Nephron progenitor cell (in vitro differentiated cells): ENCODE results near the gene TAF1C.

Experiments
- DNase-seq: peaks from one replicate; pipeline ENCODE4 v3.0.0; 2021
- H3K27ac Mint-ChIP-seq: 2 replicates; pipeline ENCODE4 v1.8.0; 2021; ENCODE audit warnings: mild to moderate bottlenecking, moderate library complexity, mixed read lengths
- H3K27me3 Mint-ChIP-seq: 2 replicates; pipeline ENCODE4 v1.8.0; 2021; ENCODE audit warnings: mild to moderate bottlenecking, low read depth, mixed read lengths; ENCODE audit not compliant: poor library complexity
- H3K36me3 Mint-ChIP-seq: 2 replicates; pipeline ENCODE4 v1.8.0; 2021; ENCODE audit warnings: low read depth, mixed read lengths
- H3K4me1 Mint-ChIP-seq: 2 replicates; pipeline ENCODE4 v1.8.0; 2021; ENCODE audit warnings: mixed read lengths
- H3K4me3 Mint-ChIP-seq: 2 replicates; pipeline ENCODE4 v1.8.0; 2021; ENCODE audit warnings: mild to moderate bottlenecking, moderate library complexity, mixed read lengths
- H3K9me3 Mint-ChIP-seq: 2 replicates; pipeline ENCODE4 v1.8.0; 2021; ENCODE audit warnings: mild to moderate bottlenecking, moderate library complexity, mixed read lengths
- TF ChIP-seq, protein P1 (sequence below): fragments of 200-600 bp; sonication (generic); IDR thresholded peaks from 2 replicates; pipeline ENCODE4 v1.5.0; 2021; ENCODE audit warnings: antibody characterized with exemption

TAF1C gene

DNA sequence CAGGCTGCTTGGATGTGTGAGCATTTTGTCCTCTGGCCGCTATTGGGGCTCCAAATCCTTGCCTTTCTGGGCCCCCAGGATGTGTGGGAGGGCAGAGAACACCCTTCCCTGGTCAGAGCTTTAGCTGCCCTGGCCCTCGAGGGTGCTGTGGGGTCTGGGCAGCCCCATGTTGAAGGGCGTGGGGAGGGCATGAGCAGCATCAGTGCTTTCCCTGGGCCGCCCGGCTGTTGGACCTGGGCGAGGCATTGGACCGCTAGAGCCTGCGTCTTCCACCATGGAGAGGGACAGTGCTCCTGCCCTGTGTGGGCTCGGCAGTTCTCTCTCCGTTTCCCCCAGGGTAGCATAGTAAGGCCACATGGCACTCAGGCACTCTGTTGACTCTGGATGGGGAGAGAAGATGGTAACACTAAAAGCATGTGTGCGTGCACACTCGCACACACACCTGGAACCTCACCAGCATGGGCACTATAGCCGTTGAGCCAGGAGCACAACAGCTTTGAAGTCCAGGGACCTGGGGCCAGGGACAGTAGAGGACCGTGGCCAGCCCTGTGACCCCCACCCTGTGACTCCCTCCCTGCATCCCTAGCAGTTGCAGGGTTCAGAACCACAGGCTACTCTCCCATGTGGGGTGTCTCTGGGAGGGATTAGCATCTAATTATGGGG lies 10.7 kb upstream of the TAF1C start:
- peaks cover 2% of the 10 kb centered on the region for H3K9me3 Mint-ChIP-seq

DNA sequence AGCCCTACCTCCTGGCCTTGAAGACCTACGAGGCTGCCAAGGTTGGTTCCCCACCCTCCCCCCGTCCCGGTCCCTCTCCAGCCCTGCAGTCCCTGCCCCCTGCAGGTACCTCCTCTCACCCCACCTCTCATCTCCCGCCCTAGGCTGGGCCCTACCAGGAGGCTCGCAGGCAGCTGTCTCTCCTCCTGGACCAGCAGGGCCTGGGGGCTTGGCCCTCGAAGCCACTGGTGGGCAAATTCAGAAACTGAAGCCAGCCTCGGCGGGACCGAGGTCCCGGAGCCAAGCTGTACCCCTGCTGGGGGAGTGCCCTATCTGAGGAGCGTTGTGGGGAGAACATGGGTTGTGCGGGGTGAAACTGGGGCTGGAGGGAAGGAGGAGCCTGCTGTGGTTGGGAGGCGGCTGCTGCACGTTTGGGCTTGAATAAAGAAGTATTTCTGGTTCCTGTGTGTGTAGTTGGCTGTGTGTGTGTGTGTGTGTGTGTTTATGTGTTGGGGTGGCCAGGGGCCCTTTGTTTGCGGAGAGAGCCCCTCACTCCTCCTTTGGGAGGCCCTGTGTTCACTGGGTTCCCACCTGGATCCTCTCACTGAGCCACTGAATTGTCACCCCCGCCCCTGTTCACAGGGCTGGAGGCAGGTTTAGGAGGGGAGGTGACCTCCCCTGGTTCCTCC lies 10.0 kb upstream of the TAF1C start:
- Mint-ChIP-seq H3K36me3 (no peaks in the 10 kb centered on the region), H3K4me3 (no peak overlapping the region), H3K27me3 (peaks cover 13% of the 10 kb centered on the region), H3K9me3 (no peaks in the 10 kb centered on the region), H3K4me1 (peaks cover 22% of the 10 kb centered on the region), H3K27ac (no peak overlapping the region)
- TF ChIP-seq, protein P1, sequence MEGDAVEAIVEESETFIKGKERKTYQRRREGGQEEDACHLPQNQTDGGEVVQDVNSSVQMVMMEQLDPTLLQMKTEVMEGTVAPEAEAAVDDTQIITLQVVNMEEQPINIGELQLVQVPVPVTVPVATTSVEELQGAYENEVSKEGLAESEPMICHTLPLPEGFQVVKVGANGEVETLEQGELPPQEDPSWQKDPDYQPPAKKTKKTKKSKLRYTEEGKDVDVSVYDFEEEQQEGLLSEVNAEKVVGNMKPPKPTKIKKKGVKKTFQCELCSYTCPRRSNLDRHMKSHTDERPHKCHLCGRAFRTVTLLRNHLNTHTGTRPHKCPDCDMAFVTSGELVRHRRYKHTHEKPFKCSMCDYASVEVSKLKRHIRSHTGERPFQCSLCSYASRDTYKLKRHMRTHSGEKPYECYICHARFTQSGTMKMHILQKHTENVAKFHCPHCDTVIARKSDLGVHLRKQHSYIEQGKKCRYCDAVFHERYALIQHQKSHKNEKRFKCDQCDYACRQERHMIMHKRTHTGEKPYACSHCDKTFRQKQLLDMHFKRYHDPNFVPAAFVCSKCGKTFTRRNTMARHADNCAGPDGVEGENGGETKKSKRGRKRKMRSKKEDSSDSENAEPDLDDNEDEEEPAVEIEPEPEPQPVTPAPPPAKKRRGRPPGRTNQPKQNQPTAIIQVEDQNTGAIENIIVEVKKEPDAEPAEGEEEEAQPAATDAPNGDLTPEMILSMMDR = no peak
- no peak for DNase-seq

More for the DNA sequence above, 10.7 kb upstream of the TAF1C start:
- Mint-ChIP-seq H3K36me3 (no peaks in the 10 kb centered on the region), H3K27ac (peak overlapping the region; percentile 19), H3K27me3 (peaks cover 13% of the 10 kb centered on the region), H3K4me3 (no peak overlapping the region), H3K4me1 (peaks cover 22% of the 10 kb centered on the region)
- no peak for DNase-seq
- TF ChIP-seq, protein P1 = no peak

DNA sequence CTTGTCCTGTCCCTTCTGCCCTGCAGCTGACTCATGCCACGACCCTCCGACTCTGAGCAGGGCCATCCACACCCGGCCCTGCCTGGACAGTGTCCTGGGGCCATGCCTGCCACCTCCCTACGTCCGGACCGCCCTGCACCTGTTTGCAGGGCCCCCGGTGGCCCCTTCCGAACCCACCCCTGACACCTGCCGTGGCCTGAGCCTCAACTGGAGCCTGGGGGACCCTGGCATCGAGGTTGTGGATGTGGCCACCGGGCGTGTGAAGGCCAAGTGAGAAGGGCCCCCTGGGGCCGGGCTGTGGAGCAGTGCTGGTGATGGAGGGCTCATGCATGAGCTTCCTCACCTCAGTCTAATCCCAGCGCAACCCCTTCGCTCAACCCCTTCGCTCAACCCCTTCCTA lies 9.2 kb upstream of the TAF1C start:
- H3K4me3 Mint-ChIP-seq = no peak overlapping the region
- TF ChIP-seq, protein P1 = no peak
- no peak overlapping the region for H3K27ac Mint-ChIP-seq
- DNase-seq = no peak
- peaks cover 13% of the 10 kb centered on the region for H3K27me3 Mint-ChIP-seq
- H3K36me3 Mint-ChIP-seq = no peaks in the 10 kb centered on the region
- H3K4me1 Mint-ChIP-seq = peaks cover 22% of the 10 kb centered on the region
- H3K9me3 Mint-ChIP-seq = no peaks in the 10 kb centered on the region

DNA sequence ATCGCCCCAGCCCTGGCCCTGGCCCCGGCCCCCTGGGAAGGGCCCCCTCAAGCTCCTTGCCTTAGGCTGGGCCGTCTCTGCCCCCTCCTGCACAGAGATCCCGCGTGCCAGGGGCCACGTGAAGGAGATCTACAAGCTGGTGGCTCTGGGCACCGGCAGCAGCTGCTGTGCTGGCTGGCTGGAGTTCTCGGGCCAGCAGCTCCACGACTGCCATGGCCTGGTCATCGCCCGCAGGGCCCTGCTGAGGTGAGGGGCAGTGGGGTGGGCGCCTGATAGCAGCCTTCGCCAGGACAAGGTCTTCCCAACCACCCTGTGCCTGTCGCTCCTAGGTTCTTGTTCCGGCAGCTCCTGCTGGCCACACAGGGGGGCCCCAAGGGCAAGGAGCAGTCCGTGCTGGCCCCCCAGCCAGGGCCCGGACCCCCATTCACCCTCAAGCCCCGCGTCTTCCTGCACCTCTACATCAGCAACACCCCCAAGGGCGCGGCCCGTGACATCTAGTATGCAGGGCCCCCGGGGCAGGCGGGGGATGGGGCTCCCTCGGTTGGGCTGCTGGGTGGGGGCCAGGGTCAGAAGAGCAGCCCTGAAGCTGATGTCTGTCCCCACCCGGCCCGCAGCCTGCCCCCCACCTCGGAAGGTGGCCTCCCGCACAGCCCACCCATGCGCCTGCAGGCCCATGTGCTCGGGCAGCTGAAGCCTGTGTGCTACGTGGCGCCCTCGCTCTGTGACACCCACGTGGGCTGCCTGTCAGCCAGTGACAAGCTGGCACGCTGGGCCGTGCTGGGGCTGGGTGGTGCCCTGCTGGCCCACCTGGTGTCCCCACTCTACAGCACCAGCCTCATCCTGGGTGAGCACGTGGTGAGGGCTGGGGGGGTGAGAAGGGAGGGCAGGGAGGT lies 8.6 kb upstream of the TAF1C start:
- TF ChIP-seq, protein P1 = no peak
- Mint-ChIP-seq H3K27ac (no peak overlapping the region), H3K9me3 (no peaks in the 10 kb centered on the region), H3K27me3 (peaks cover 11% of the 10 kb centered on the region), H3K4me3 (no peak overlapping the region), H3K4me1 (peaks cover 22% of the 10 kb centered on the region), H3K36me3 (no peaks in the 10 kb centered on the region)
- no peak for DNase-seq

DNA sequence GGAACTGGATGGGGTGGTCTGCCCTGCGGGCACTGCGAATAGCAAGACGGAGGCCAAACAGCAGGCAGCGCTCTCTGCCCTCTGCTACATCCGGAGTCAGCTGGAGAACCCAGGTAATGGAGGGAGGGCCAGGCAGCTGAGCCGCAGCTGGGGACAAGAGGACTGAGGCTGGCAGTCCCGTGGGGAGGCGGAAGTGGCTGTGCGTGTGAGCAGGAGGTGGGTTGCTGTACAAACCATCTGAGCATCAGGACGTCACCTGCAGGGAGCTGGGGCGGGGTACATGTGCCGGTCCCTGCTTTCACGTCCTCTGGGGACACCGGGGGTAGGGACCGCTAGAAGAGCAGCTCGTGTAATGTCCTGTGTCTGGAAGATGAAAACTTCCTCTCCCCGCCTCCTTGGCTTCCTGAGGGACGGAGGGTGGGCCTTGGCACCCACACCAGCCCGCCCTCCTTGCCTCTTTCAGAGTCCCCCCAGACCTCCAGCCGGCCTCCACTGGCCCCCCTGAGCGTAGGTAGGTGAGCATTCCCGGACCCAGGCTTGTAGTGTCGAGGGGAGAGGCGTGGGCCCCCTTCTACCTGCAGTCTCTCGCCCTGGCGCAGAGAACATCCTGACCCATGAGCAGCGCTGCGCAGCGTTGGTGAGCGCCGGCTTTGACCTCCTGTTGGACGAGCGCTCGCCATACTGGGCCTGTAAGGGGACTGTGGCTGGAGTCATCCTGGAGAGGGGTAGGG lies 7.8 kb upstream of the TAF1C start:
- DNase-seq = no peak
- Mint-ChIP-seq H3K36me3 (no peaks in the 10 kb centered on the region), H3K4me3 (no peak overlapping the region), H3K9me3 (no peaks in the 10 kb centered on the region), H3K27me3 (peaks cover 11% of the 10 kb centered on the region), H3K27ac (no peak overlapping the region), H3K4me1 (peaks cover 22% of the 10 kb centered on the region)
- TF ChIP-seq, protein P1 = no peak
